Skin of body (tissue), 2 donors: ENCODE measurements around the gene TTC28. TPM values are rescaled to one million over a fixed set of nuclear protein-coding genes. Genes with fewer than 3 reads are reported as not detected.

ENCODE experiments used
- DNase-seq: peaks from one replicate; lab custom pipeline; 2025; lab: John Stamatoyannopoulos, UW
- total RNA-seq: library from RNA; depleted of rRNA; stranded (reverse); fragments of >200 nt; gene quantifications from one replicate; pipeline ENCODE4 v1.2.3, GENCODE V29; 2014

Gene TTC28
- total RNA-seq, 1 donor from 2014 or later = 29.0 TPM

- no peak for DNase-seq
Observed at GRCh38 chr22:28025866-28026575, 653.6 kb downstream of the TTC28 start.

- no peak for DNase-seq
Observed at GRCh38 chr22:28025333-28025732, 654.3 kb downstream of the TTC28 start.

GRCh38 chr22:28024422-28024888 lies 655.2 kb downstream of the TTC28 start:
- no peak for DNase-seq

GRCh38 chr22:28023774-28024173 lies 655.9 kb downstream of the TTC28 start:
- DNase-seq = no peak

DNA sequence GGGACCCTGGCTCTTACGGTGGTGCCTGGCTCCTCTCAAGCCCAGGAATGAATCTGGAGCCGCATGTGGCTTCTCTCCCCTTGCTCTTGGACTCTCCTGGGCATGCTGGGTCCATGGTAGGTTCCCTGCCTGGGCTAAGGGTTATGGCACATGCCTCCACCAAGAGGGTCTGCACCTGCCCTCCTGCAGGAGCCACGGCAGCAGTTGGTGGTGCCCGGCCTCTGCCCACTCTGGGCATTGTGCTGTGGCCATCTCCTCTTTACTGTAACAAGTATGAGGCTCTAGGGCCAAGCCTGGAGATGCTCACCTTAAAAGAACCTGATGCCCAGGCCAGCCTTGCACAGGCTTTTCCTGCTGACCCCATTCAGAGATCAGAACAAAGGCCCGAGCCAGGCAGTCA lies 656.6 kb downstream of the TTC28 start:
- DNase-seq = no peak

DNA sequence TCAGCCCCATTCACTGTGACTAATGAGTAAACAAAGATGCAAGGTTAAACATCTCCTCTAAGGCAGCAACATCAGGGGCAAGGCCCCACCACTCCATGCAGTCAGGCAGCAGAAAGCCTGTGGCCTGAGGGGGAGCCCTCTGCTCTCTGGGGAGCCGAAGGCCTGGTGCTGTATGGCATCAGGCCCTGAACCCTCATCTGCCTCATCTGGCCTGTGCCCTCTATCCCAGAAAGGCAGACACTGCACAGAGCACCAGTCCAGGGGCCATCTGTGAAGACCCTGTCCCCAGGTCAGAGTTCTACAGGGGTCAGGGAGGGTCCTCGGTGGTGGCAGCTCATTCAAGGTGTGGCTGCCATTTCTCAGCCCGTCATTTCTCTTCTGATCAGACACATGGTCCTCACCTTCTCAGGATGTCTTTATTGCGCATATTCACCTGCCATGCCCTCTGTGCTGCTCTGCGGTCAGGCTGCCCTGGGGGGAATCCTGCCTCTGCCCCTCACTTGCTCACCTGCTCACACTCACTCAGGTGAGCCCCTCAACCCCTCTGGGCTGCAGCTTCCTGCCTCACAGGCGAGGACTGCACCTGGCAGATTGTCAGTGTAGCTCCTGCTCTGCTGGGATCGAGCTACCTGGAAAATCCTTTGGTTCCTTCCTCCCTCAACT lies 657.5 kb downstream of the TTC28 start:
- no peak for DNase-seq

GRCh38 chr22:28021116-28021997 lies 658.3 kb downstream of the TTC28 start:
- DNase-seq = no peak

DNA sequence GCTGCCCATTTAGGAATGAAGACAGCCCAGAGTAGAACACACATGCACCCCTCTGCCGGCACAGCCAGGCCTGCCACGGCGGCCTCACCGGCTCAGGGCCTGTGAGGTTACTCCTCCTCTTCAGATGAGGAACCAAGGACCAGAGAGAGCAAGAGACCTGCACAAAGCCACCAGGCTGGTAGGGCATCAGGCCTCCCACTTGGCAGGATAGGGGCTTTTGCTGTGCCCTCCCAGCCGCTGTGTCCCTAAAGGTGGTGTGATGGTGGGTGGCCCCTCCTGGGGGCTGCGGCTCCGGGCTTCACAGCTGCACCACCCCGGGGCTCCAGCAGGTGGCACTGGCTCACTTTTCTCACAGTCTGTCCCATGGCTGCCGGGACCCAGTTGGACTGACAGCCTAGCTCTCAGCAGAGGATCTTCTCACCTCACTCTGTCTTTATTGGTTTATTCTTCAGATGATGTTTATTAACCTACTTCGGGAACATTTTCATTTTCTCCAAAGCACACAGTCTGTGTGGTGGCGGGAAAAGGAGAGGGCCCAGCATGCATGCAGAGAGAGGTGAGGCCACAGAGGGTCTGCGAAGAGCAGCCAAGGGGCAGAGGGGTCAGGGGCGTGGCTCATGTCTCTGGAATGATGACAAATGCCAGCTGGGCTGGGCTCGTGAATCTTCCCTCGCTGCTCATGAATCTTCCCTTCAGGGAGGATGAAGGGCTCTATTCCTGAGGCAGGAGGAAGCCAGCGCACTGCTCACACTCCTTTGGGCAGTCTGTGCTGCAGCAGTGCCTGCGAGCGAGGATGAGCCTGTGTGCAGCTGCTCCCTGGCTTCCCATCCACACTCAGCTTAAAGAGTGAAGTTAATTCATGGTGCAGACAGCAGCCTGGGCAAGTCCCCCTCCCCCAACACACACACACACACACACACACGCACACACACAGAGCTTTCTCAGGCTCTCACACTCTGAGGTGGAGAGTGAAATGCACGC lies 659.5 kb downstream of the TTC28 start:
- peak; percentile 59 for DNase-seq

DNA sequence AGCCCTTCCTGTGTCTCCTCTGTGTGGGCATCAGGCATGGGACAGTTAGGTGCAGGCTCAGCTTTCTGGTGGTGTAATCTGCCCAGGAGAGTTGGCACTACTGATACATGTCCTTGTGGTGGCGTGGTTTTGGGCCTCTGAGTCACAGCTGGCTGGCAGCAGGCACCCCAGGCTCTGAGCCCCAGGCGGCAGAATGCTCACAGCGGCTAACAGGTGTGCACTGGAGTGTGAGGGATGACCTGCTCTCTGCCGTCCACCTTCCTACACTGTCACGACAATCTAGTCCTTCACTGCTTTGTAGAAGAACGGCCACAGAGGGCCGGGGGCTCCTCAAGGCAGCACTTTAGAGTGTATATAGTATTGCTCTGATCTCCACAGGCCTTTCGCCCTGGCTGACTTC lies 660.3 kb downstream of the TTC28 start:
- DNase-seq = no peak

- DNase-seq = no peak
Observed at GRCh38 chr22:28018461-28018927, 661.1 kb downstream of the TTC28 start.

GRCh38 chr22:28017859-28018258 lies 661.8 kb downstream of the TTC28 start:
- no peak for DNase-seq

DNA sequence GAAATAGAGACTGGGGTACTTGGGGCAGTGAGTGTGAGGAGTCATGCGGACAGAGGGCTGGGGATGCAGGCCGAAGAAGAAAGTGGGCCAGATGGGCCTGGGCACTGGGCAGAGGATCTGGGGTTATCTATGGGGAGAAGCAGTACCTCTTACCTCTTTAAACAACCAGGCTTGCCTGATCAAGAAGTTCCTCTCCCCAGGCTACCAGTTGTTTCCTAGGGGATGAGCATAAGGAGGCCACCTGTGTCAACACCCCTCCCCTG lies 662.2 kb downstream of the TTC28 start:
- no peak for DNase-seq

DNA sequence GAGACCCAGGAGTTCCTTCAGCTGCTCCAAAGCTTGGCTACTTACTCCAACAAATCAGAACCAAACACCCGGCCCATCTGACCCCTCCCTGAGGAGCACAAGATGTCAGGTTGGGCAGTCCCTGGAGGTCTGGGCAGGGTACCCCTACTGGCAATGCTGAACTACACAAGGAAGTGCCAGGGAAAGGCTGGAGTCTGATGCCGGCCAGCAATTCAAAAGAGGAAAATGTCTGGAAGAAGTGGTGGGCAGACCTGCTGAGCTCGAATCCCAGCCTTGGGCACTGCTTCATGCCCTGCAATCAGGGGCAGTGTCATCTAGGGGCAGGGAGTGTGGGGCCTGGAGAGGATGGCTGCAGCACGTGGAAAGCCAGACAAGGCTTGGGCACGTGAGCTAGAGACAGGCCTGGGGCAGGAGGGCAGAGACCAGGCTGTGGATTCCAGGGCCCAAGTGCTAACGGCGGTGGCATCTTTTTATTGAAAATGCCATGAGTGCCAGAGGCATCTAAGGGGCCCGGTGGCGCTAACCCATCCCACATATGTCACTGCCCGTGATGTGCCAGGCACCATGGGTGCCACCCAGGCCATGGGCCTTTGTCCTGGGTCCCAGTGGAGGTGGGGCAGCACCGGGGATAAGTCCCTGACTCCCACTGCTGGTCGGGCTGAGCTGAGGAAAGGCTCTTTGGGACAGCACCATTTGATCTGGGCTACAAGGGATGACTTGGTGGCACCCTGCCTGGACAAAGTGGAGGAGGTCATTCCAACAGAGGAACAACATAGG lies 662.7 kb downstream of the TTC28 start:
- DNase-seq = no peak

GRCh38 chr22:28015676-28016601 lies 663.7 kb downstream of the TTC28 start:
- DNase-seq = no peak

DNA sequence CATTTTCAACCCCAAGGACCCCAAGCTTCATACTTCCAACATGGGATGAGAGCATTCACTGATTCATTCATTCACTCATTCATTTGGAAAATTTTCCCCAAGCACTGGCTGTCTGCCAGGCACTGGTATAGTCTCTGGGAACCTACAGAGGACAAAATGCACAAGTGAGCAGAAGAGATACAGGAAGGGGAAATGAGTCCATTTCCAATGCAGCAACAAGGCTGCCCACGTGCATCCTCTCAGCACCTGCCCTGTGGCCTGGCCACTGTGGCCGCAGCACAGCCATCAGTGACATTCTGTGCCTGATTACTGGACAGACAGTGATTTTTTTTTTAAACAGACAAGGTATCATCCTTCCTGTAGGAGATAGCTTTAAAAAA lies 664.6 kb downstream of the TTC28 start:
- DNase-seq = no peak

GRCh38 chr22:28014211-28015045 lies 665.2 kb downstream of the TTC28 start:
- DNase-seq = no peak

DNA sequence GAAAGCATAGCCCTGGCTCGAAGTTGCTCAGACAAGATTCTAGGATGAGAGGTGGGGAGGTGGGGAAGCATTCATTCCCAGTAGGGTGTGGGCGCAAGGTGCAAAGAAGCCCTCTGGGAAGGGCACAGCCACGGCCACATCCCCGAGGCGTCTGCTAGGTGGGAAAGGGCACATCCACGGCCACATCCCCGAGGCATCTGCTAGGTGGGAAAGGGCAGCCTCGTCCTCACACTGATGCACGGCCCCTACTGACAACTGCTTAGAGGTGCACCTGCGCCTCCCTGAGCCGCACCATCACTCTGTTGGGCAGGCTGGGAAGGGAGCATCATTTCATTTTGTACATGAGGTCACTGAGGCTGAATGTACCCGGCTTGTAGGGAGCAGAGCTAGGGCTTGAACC lies 666.0 kb downstream of the TTC28 start:
- DNase-seq = no peak

DNA sequence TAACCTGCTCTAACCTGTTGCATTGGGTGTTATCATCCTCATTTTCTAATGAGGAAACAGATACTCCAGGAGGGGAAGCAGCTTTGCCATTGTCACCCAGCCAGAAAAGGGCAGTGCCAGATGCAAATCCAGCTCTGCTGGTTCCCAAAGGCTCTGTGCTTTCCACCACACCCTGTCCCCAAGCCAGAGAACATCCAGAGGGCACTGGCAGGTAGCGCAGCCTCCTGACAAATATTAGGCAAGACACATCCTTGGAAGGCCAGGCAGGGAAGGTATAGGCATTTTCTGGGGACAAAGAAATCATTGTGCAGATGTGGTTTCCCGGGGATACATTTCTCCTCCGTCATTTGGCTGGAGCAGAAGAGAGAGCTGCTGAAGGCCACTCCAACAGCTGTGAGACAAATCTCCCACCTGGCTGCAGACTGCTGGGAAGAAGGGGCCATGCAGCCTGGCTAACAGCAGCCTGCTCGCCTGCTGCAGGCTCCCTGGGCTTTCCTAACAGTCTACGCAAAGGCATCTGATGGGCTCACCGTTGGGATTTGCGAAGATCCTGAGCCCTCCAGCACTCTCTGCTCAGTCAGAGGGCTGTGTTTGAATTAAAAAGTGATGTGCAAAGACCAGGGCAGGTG lies 666.7 kb downstream of the TTC28 start:
- DNase-seq = no peak
